B cell (primary cell): ENCODE measurements around the gene PTRH1. TPM values are rescaled to one million over a fixed set of nuclear protein-coding genes. Genes with fewer than 3 reads are reported as not detected.

ENCODE experiments used
- ATAC-seq: fragments of 200-7000 bp; cut with Tn5 transposase; one replicate; pipeline ENCODE4 v1.10.0; 2021; ENCODE audit warnings: low read depth, mild to moderate bottlenecking, moderate number of reproducible peaks, moderate library complexity
- CTCF ChIA-PET: fragments of 350-600 bp; sonication (Branson Sonifier 250); formaldehyde crosslinking; loops from one replicate; lab custom pipeline; 2021; ENCODE audit warnings: antibody characterized with exemption, inconsistent platforms; lab: Charles Lee
- POLR2A ChIA-PET: fragments of 350-600 bp; sonication (Branson Sonifier 250); formaldehyde crosslinking; loops from one replicate; lab custom pipeline; 2021; ENCODE audit warnings: antibody characterized with exemption; lab: Charles Lee
- DNase-seq: peaks from one replicate; pipeline ENCODE4 v3.0.0; 2013
- H2AFZ ChIP-seq: 2 replicates; pipeline ENCODE4 v1.6.1; 2012; ENCODE audit warnings: mild to moderate bottlenecking, low read depth, low read length; ENCODE audit not compliant: insufficient read depth, poor library complexity, severe bottlenecking
- H3K27ac ChIP-seq, 2 donors: 1 replicate in 1 of 2; 2 replicates in 1 of 2; pipeline ENCODE4 v1.5.1; 2012 to 2013; ENCODE audit warnings: low read length in 2 of 2, mild to moderate bottlenecking in 2 of 2, moderate library complexity in 1 of 2
- H3K27me3 ChIP-seq, 4 experiments: fragments of 200-600 bp in 1 of 4; sonication (generic) in 1 of 4; replicated peaks in 1 of 4; 1 replicate in 2 of 4; 2 replicates in 2 of 4; pipeline versions ENCODE4 v1.6.1 to v1.7.0; 2013 to 2016; ENCODE audit warnings: low read length in 3 of 4, mild to moderate bottlenecking in 2 of 4, mixed read lengths in 1 of 4, moderate library complexity in 1 of 4; ENCODE audit not compliant: insufficient read depth in 4 of 4, control insufficient read depth in 3 of 4; ENCODE audit errors: control extremely low read depth in 1 of 4
- H3K36me3 ChIP-seq, 2 experiments: replicated peaks in 1 of 2; 1 replicate in 1 of 2; 2 replicates in 1 of 2; pipeline versions ENCODE4 v1.6.1 to v1.7.1; 2013; ENCODE audit warnings: low read length in 1 of 2; ENCODE audit not compliant: insufficient read depth in 2 of 2, control insufficient read depth in 1 of 2; ENCODE audit errors: control extremely low read depth in 1 of 2, extremely low read depth in 1 of 2
- H3K4me1 ChIP-seq, 2 donors: fragments of 200-600 bp in 1 of 2; sonication (generic) in 1 of 2; 1 replicate in 1 of 2; 2 replicates in 1 of 2; pipeline versions ENCODE4 v1.5.1 to v1.6.1; 2013 to 2017; ENCODE audit warnings: low read length in 2 of 2; ENCODE audit not compliant: control insufficient read depth in 2 of 2, insufficient read depth in 2 of 2
- H3K4me2 ChIP-seq: replicated peaks from 2 replicates; pipeline ENCODE3; 2012; ENCODE audit warnings: mild to moderate bottlenecking, low read depth, low read length; ENCODE audit not compliant: poor library complexity, severe bottlenecking
- H3K4me3 ChIP-seq, 5 experiments: fragments of 200-600 bp in 1 of 5; sonication (generic) in 1 of 5; 1 replicate in 3 of 5; 2 replicates in 2 of 5; pipeline versions ENCODE4 v1.5.1 to v1.7.0; 2011 to 2016; ENCODE audit warnings: low read length in 4 of 5, mild to moderate bottlenecking in 4 of 5, low read depth in 2 of 5, control low read depth in 1 of 5, moderate library complexity in 1 of 5; ENCODE audit not compliant: insufficient read depth in 1 of 5; ENCODE audit errors: control extremely low read depth in 1 of 5, extremely low read depth in 1 of 5
- H3K79me2 ChIP-seq: fragments of 200-600 bp; sonication (generic); one replicate; pipeline ENCODE4 v1.6.0; 2016; ENCODE audit warnings: low read length; ENCODE audit not compliant: control insufficient read depth, insufficient read depth
- H3K9ac ChIP-seq: fragments of 200-600 bp; sonication (generic); 2 replicates; pipeline ENCODE4 v1.6.1; 2017; ENCODE audit warnings: mild to moderate bottlenecking, low read length, moderate library complexity
- H3K9me3 ChIP-seq, 3 donors: one replicate each; pipeline versions ENCODE4 v1.6.1 to v1.7.1; 2013; ENCODE audit warnings: low read length in 2 of 3; ENCODE audit not compliant: control insufficient read depth in 2 of 3, insufficient read depth in 1 of 3; ENCODE audit errors: control extremely low read depth in 1 of 3
- H4K20me1 ChIP-seq: 2 replicates; pipeline ENCODE4 v1.6.0; 2012; ENCODE audit warnings: mild to moderate bottlenecking, low read length; ENCODE audit not compliant: insufficient read depth, control insufficient read depth, poor library complexity, severe bottlenecking
- H3K27ac Mint-ChIP-seq: one replicate; pipeline ENCODE4 v1.8.0; 2021; ENCODE audit warnings: mixed read lengths
- H3K27me3 Mint-ChIP-seq: one replicate; pipeline ENCODE4 v1.8.0; 2021; ENCODE audit warnings: mixed read lengths
- H3K4me1 Mint-ChIP-seq: one replicate; pipeline ENCODE4 v1.8.0; 2021; ENCODE audit warnings: mixed read lengths
- H3K4me3 Mint-ChIP-seq: one replicate; pipeline ENCODE4 v1.8.0; 2021; ENCODE audit warnings: mixed read lengths
- H3K9me3 Mint-ChIP-seq: one replicate; pipeline ENCODE4 v1.8.0; 2022; ENCODE audit warnings: mixed read lengths; ENCODE audit not compliant: insufficient read depth
- EZH2 ChIP-seq: IDR thresholded peaks from 2 replicates; pipeline ENCODE4 v1.6.1; 2012; ENCODE audit warnings: borderline replicate concordance, low read depth, mild to moderate bottlenecking, moderate library complexity, low read length; ENCODE audit not compliant: insufficient read depth, poor library complexity, severe bottlenecking
- WGBS: methylation state at CpG from one replicate; pipeline ENCODE4 v1.1.5; 2013; ENCODE audit warnings: missing lambda C conversion rate; ENCODE audit not compliant: insufficient coverage; 5-methylcytosine and 5-hydroxymethylcytosine counted together
- intact Hi-C: fragments of 100-400 bp; cut with micrococcal nuclease; formaldehyde crosslinking; loops from one replicate; pipeline ENCODE4 v1.10.0; 2022
- polyA plus RNA-seq: library from polyadenylated mRNA; depleted of rRNA; stranded (reverse); fragments of >200 nt; gene quantifications from 2 replicates; pipeline ENCODE4 v1.2.3, GENCODE V29; 2012
- total RNA-seq, 2 donors: library from RNA; stranded (reverse); fragments of 120-200 nt in 1 of 2; gene quantifications; 1 replicate in 1 of 2; 2 replicates in 1 of 2; pipeline versions ENCODE4 v1.2.3 to v1.2.4, GENCODE V29; 2013 to 2022
- TF ChIP-seq, protein P1 (sequence below): fragments of 200-600 bp; IDR thresholded peaks from one replicate; pipeline ENCODE4 v1.8.0; 2022; ENCODE audit warnings: antibody characterized with exemption, mild to moderate bottlenecking

The PTRH1 gene
- total and polyA plus RNA-seq, 2 donors (not counting 1 experiment from before 2014, with no cell fraction given): 6.3 to 7.6 TPM

DNA sequence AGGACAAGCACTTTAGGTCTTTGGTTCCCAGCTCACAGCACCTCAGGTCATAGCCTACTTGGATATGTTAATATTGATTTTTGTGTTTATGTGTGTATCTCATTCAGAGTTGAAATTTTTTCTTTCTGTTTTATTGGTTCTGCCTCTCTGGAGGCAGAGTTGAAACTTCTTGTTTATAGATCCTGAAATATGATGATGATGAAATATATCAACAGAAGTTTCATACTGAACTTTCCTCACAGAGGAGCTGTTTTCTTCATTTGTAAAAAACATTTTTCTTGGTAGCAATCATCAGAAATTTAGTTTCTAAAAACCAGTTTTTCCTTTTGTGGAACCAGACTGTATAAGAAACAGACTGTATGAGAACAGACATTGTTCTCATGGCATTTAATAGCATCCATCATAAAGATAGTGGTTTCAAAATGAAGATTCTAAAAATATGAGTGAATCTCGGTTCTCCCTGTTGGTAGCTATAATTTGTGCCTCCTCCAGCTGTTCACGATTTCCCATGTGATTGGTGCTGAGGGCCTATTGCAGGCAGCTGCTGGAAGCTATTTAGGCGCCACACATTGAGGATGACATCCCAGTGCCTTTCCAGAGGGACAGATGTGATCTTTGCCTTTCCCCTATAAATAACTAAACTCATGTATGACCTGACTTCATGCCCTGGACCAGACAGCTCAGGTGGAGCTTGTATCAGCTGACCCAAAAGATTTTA lies 48.2 kb downstream of the PTRH1 start:
- no peak overlapping the region for H3K4me3 ChIP-seq
- TF ChIP-seq EZH2: no peak
- TF ChIP-seq, protein P1, sequence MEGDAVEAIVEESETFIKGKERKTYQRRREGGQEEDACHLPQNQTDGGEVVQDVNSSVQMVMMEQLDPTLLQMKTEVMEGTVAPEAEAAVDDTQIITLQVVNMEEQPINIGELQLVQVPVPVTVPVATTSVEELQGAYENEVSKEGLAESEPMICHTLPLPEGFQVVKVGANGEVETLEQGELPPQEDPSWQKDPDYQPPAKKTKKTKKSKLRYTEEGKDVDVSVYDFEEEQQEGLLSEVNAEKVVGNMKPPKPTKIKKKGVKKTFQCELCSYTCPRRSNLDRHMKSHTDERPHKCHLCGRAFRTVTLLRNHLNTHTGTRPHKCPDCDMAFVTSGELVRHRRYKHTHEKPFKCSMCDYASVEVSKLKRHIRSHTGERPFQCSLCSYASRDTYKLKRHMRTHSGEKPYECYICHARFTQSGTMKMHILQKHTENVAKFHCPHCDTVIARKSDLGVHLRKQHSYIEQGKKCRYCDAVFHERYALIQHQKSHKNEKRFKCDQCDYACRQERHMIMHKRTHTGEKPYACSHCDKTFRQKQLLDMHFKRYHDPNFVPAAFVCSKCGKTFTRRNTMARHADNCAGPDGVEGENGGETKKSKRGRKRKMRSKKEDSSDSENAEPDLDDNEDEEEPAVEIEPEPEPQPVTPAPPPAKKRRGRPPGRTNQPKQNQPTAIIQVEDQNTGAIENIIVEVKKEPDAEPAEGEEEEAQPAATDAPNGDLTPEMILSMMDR: no peak
- H3K4me2 ChIP-seq: no peak overlapping the region
- POLR2A ChIA-PET: interaction anchor here (0.5 kb wide), 1 partner anchor 21 kb away, joined by 3 read pairs; no protein-coding TSS in a partner anchor
- no peak for ATAC-seq
- H3K9ac ChIP-seq: no peak overlapping the region
- H3K27ac ChIP-seq: no peak overlapping the region
- H4K20me1 ChIP-seq: no peaks in the 10 kb centered on the region
- no peaks in the 10 kb centered on the region for H3K9me3 Mint-ChIP-seq
- peaks cover 16% of the 10 kb centered on the region for H3K27me3 Mint-ChIP-seq
- intact Hi-C loops: no loop called here
- H3K36me3 ChIP-seq: no peaks in the 10 kb centered on the region
- CTCF ChIA-PET: interaction anchor here (1.3 kb wide), 1 partner anchor 14 kb away, joined by 3 read pairs; no protein-coding TSS in a partner anchor
- no peak overlapping the region for H2AFZ ChIP-seq
- no peak overlapping the region for H3K4me3 Mint-ChIP-seq
- no peak for DNase-seq
- H3K4me1 ChIP-seq: no peaks in the 10 kb centered on the region
- no peak overlapping the region for H3K27ac Mint-ChIP-seq
- no peaks in the 10 kb centered on the region for H3K9me3 ChIP-seq
- H3K27me3 ChIP-seq: peaks cover 0 to 8% (median 3%) of the 10 kb centered on the region in 4 experiments
- H3K4me1 Mint-ChIP-seq: no peaks in the 10 kb centered on the region
- H3K79me2 ChIP-seq: no peaks in the 10 kb centered on the region
- 92% methylated on average over 3 of the region's 3 CpGs for WGBS
